Fibroblast of lung (primary cell): ENCODE data around the gene FLNB.

ENCODE experiments used
- EZH2 ChIP-seq: IDR thresholded peaks from 2 replicates; pipeline ENCODE4 v1.5.1; 2012; ENCODE audit warnings: low read length, control low read depth, mild to moderate bottlenecking; ENCODE audit errors: missing control alignments
- TF ChIP-seq, protein P1 (sequence below), 2 donors: IDR thresholded peaks in 1 of 2; conservative IDR thresholded peaks in 1 of 2; 1 replicate in 1 of 2; 2 replicates in 1 of 2; pipeline ENCODE4 v1.5.1; 2011 to 2012; ENCODE audit warnings: low read length in 2 of 2, control low read depth in 1 of 2, inconsistent platforms in 1 of 2, low read depth in 1 of 2, mild to moderate bottlenecking in 1 of 2

- TF ChIP-seq, protein P1, sequence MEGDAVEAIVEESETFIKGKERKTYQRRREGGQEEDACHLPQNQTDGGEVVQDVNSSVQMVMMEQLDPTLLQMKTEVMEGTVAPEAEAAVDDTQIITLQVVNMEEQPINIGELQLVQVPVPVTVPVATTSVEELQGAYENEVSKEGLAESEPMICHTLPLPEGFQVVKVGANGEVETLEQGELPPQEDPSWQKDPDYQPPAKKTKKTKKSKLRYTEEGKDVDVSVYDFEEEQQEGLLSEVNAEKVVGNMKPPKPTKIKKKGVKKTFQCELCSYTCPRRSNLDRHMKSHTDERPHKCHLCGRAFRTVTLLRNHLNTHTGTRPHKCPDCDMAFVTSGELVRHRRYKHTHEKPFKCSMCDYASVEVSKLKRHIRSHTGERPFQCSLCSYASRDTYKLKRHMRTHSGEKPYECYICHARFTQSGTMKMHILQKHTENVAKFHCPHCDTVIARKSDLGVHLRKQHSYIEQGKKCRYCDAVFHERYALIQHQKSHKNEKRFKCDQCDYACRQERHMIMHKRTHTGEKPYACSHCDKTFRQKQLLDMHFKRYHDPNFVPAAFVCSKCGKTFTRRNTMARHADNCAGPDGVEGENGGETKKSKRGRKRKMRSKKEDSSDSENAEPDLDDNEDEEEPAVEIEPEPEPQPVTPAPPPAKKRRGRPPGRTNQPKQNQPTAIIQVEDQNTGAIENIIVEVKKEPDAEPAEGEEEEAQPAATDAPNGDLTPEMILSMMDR (conservative IDR thresholded peaks at IDR 0.05 in 1 of 2, IDR thresholded peaks at IDR 0.05 in 1 of 2; ENCODE audit: low read depth in 1 of 2, low read length in 2 of 2): no peak
- TF ChIP-seq EZH2: no peak
Observed at GRCh38 chr3:58170376-58170775, 162.2 kb downstream of the FLNB start.
